Middle frontal gyrus (tissue), 1 donor: Measurements from ENCODE around the gene PPP4R3A.
"Not testable (repeated sequence)": the region's sequence is repeated elsewhere in the genome, so short reads cannot be mapped to it uniquely, and the experiment has no call there.

Source experiments
- DNase-seq: peaks from one replicate; pipeline ENCODE4 v3.0.0-alpha.2; 2015; ENCODE audit warnings: low spot score; ENCODE audit errors: extremely low spot score

The PPP4R3A gene

GRCh38 chr14:91506226-91506625 lies 3.9 kb downstream of the PPP4R3A start:
- DNase-seq: no peak

DNA sequence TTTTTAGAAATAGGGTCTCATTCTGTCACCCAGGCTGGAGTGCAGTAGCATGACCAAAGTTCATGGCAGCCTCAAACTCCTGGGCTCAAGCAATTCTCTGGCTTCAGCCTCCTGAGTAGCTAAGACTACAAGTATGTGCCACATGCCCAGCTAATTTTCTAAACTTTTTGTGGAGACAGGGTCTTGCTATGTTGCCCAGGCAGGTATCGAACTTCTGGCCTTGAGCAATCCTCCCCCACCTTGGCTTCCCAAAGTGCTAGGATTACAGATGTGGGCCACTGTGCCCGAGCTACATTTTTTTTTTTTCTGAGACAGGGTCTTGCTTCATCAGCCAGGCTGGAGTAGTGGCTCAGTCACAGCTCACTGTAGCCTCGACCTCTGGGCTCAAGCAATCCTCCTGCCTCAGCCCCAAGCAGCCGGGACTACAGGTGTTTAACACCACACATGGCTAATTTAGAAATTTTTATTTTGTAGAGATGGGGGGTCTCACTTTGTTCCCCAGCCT lies 7.1 kb downstream of the PPP4R3A start:
- no peak for DNase-seq

GRCh38 chr14:91501951-91502930 lies 7.9 kb downstream of the PPP4R3A start:
- no peak for DNase-seq

DNA sequence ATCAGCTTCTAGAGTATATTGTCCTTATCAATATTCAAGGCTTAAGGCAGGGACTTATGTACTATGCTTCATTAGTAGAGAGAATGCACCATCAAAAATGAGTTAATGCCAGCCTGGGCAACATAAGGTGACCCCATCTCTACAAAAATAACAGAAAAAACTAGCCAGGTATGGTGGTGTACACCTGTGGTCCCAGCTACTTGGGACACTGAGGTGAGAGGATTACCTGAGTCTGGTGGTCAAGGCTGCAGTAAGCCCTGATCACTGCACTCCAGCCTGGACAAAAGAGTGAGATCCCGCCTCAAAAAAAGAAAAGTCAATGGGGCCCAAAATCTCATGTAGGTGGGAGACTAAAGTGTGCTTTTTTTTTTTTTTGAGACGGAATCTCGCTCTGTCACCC lies 8.8 kb downstream of the PPP4R3A start:
- DNase-seq: no peak

DNA sequence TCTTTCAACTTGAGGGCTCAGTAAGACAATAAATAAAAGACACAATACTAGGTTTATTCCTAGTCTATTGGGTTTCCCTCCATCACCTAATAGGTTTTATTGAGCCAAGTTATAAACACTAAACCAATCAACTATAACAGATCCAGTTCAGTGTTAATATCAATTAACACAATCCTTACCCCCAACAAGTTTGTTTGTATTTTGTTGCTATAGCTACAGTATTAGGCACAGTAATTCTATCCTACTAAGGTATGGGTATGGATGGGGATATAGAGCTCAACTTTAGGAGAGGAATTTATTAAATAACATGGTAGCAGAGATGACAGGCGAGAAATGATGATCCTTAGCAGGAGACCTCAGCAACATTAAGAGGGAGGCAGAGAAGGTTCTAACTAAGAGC lies 13.3 kb downstream of the PPP4R3A start:
- no peak for DNase-seq

DNA sequence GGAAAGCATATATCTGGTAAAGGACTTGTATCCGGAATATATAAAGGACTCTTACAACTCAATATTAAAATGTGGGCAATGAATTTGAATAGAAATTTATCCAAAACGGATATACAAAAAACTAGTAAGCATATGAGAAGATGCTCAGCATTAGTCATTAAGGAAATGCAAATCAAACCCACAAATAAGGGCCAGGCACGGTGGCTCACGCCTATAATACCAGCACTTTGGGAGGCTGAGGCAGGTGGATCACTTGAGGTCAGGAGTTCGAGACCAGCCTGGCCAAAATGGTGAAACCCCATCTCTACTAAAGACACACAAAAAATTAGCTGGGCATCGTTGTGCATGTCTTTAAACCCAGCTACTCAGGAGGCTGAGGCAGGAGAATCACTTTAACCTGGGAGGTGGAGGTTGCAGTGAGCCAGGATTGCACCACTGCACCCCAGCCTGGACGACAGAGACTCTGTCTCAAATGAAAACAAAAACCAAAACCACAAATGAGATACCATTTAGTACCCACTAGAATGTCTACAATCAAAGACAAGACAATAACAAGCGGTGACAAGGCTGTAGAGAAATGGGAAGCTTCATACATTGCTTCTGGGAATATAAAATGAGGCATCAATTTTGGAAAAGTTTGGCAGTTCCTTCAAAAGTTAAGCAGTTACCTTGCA lies 15.6 kb downstream of the PPP4R3A start:
- not testable (repeated sequence) for DNase-seq

GRCh38 chr14:91493169-91493568 lies 16.9 kb downstream of the PPP4R3A start:
- DNase-seq: no peak

DNA sequence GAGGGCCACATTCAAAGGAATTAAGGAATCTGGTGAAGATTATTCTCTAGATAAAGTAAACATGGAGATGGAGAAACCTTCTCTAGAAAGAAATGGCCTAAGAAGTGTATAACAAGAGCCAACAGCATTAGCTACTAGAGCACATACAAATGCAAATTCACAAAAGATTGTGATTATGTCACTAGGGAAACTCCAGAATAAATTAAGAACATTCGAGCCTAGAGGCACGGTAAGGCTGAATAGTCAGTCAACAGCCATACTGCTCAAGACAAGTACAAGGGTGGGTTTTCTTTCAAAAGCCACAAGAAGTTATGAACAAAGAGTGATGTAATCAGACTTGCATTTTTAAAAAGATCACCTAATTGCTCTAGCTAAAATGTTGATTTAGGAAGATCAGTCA lies 25.4 kb downstream of the PPP4R3A start:
- DNase-seq: no peak

GRCh38 chr14:91484186-91484585 lies 25.9 kb downstream of the PPP4R3A start:
- DNase-seq: no peak

- no peak for DNase-seq
Observed at GRCh38 chr14:91482263-91483013, 27.7 kb downstream of the PPP4R3A start.

DNA sequence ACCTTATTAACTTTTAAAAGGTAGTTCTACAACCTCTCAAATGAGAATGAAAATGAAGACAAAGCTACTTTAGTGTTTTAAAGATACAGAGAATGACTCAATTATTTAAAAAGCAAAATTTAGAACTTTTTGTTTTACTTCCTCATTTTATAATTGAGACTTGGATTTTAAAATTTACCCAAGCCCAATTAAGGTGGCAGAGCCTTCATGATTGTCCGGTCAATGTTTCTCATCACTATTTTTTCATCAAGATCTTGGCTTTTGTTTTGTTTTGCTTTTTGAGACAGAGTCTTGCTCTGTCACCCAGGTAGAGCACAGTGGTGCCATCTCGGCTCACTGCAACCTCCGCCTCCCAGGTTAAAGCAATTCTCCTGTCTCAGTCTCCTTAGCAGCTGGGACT lies 32.7 kb downstream of the PPP4R3A start:
- DNase-seq: no peak

DNA sequence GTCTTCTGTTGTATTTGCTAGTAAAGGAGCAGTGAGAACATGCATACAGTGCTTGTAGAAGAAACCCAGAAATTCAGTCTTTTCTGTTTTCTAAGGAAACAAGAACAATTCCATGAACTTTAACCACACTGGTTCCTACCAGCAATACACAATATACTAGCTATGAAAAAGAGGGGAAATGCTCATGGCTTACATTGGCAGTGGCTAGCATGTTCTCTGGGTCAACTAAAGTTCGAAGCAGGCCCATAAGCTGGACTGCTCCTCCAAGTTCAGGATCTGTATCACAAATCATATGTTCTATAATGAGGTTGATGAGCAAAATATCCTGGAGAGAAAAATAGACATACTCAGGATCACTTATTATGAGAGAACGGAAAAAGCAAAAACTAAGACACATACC lies 37.1 kb downstream of the PPP4R3A start:
- no peak for DNase-seq

- DNase-seq: no peak
Observed at GRCh38 chr14:91470216-91470615, 39.9 kb downstream of the PPP4R3A start.

GRCh38 chr14:91466192-91466591 lies 43.9 kb downstream of the PPP4R3A start:
- no peak for DNase-seq

- no peak for DNase-seq
Observed at GRCh38 chr14:91464615-91465205, 45.4 kb downstream of the PPP4R3A start.

GRCh38 chr14:91458612-91459011 lies 51.5 kb downstream of the PPP4R3A start:
- DNase-seq: no peak

DNA sequence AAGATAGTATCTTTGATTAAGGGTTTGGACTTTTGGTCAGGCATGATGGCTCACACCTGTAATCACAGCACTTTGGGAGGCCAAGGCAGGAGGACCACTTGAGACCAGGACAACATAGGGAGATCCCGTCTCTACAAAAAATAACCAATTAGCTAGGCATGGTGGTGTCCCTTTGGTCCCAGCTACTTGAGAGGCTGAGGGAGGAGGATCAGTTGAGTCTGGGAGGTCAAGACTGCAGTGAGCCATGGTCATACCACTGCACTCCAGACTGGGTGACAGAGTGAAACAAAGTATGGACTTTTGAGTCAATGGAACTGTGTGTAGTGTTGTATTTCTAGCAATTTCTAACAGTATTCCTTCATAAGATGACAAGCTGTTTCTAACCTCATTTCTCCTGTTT lies 53.8 kb downstream of the PPP4R3A start:
- DNase-seq: no peak

GRCh38 chr14:91454580-91454979 lies 55.5 kb downstream of the PPP4R3A start:
- DNase-seq: no peak

- no peak for DNase-seq
Observed at GRCh38 chr14:91454155-91454554, 56.0 kb downstream of the PPP4R3A start.

DNA sequence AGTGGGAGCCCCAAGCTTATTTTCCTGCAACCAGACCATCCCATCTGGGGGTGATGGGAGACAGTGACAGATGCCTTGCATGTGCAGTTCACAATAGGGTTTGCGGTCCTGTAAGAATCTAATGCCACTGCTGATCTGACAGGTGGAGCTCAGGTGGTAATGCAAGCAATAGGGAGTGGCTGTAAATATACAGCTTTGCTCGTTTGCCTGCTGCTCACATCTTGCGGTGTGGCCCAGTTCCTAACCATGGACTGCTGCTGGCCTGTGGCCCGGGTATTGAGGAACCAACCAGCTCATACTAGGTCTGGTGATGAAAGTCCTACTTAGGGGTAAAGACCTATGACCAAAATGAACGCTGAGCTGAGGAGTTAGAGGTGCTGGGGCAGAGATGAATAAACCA lies 56.4 kb downstream of the PPP4R3A start:
- no peak for DNase-seq

DNA sequence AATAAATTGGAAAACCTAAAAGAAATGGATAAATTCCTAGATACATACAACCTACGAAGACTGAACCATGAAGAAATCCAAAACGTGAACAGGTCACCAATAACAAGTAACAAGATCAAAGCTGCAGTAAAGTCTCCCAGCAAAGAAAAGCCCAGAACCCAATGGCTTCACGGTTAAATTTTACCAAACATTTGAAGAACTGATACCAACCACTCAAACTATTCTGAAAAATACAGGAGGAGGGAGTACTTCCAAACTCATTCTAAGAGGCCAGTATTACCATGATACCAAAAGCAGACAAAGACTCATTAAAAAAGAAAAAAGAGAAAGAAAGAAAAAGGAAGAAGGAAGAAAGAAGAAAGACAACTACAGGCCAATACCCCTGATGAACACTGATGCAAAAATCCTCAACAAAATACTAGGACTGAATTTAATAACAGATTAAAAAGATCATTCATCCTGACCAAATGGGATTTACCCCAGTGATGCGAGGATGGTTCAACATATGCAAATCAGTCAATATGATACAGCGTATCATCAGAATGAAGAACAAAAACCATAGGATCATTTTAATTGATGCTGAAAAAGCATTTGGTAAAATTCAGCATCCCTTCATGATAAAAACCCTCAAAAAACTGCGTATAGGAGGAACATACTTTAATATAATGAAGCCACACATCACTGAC lies 65.6 kb downstream of the PPP4R3A start:
- no peak for DNase-seq
